OCI-LY1 (cell line): ENCODE data around the gene AK5.

Experiments
- H2AFZ ChIP-seq: fragments of 200-600 bp; sonication (generic), shearing (Covaris generic); 2 replicates; pipeline ENCODE4 v1.6.0; 2014; ENCODE audit warnings: antibody characterized with exemption, mild to moderate bottlenecking, low read length
- H3F3A ChIP-seq: fragments of 200-600 bp; sonication (generic), shearing (Covaris generic); 2 replicates; pipeline ENCODE4 v1.6.0; 2014; ENCODE audit warnings: mild to moderate bottlenecking, antibody characterized with exemption, low read length, moderate library complexity; ENCODE audit not compliant: insufficient read depth
- H3K27ac ChIP-seq: fragments of 200-600 bp; sonication (generic); 2 replicates; pipeline ENCODE4 v1.5.1; 2014; ENCODE audit warnings: low read length, mixed run types, mild to moderate bottlenecking, low read depth; ENCODE audit not compliant: poor library complexity, severe bottlenecking
- H3K27me3 ChIP-seq: fragments of 200-600 bp; sonication (generic); 2 replicates; pipeline ENCODE4 v1.6.0; 2014; ENCODE audit warnings: antibody characterized with exemption, mild to moderate bottlenecking, low read length, moderate library complexity; ENCODE audit not compliant: insufficient read depth
- H3K36me3 ChIP-seq: fragments of 200-600 bp; sonication (generic); 2 replicates; pipeline ENCODE4 v1.6.1; 2014; ENCODE audit warnings: mild to moderate bottlenecking, antibody characterized with exemption, low read length, moderate library complexity, mixed read lengths; ENCODE audit not compliant: insufficient read depth
- H3K4me1 ChIP-seq: fragments of 200-600 bp; sonication (generic); 2 replicates; pipeline ENCODE4 v1.5.1; 2014; ENCODE audit warnings: mild to moderate bottlenecking, low read length, moderate library complexity; ENCODE audit not compliant: insufficient read depth, severe bottlenecking
- H3K4me2 ChIP-seq: fragments of 200-600 bp; sonication (generic), shearing (Covaris generic); 2 replicates; pipeline ENCODE4 v1.6.1; 2014; ENCODE audit warnings: low read length
- H3K4me3 ChIP-seq: fragments of 200-600 bp; sonication (generic); 2 replicates; pipeline ENCODE4 v1.5.1; 2014; ENCODE audit warnings: low read length, low read depth, mild to moderate bottlenecking, mixed read lengths; ENCODE audit not compliant: poor library complexity, severe bottlenecking
- H3K79me2 ChIP-seq: fragments of 200-600 bp; shearing (Covaris generic); 2 replicates; pipeline ENCODE4 v1.6.1; 2016; ENCODE audit warnings: mixed run types, low read length, mixed read lengths; ENCODE audit not compliant: insufficient read depth
- H3K9ac ChIP-seq: fragments of 200-600 bp; sonication (generic), shearing (Covaris generic); 2 replicates; pipeline ENCODE4 v1.6.1; 2014; ENCODE audit warnings: mild to moderate bottlenecking, low read length, mixed read lengths
- H3K9me2 ChIP-seq: fragments of 200-600 bp; sonication (generic), shearing (Covaris generic); 2 replicates; pipeline ENCODE4 v1.6.1; 2014; ENCODE audit warnings: low read depth, mild to moderate bottlenecking, low read length, mixed read lengths
- H3K9me3 ChIP-seq: fragments of 200-600 bp; shearing (Covaris generic); 2 replicates; pipeline ENCODE4 v1.6.1; 2014; ENCODE audit warnings: low read length, mixed read lengths
- H4K20me1 ChIP-seq: fragments of 200-600 bp; sonication (generic), shearing (Covaris generic); 2 replicates; pipeline ENCODE4 v1.6.0; 2016; ENCODE audit warnings: mild to moderate bottlenecking, low read length; ENCODE audit not compliant: insufficient read depth
- CTCF ChIP-seq: fragments of 200-600 bp; sonication (generic), shearing (Covaris generic); IDR thresholded peaks from 2 replicates; pipeline ENCODE4 v1.5.1; 2017; ENCODE audit warnings: mild to moderate bottlenecking, antibody characterized with exemption, low read length, moderate library complexity, mixed read lengths
- EZH2 ChIP-seq: fragments of 200-600 bp; sonication (generic), shearing (Covaris generic); IDR thresholded peaks from 2 replicates; pipeline ENCODE4 v1.8.0; 2017; ENCODE audit warnings: borderline replicate concordance, mixed run types, mild to moderate bottlenecking, antibody characterized with exemption, low read length, moderate library complexity, mixed read lengths

Gene AK5

GRCh38 chr1:77532641-77533040, 250.8 kb downstream of the AK5 start:
- no peaks in the 10 kb centered on the region for H3K79me2 ChIP-seq
- no peak overlapping the region for H3K9ac ChIP-seq
- no peaks in the 10 kb centered on the region for H3K36me3 ChIP-seq

GRCh38 chr1:77533660-77534305, 252.0 kb downstream of the AK5 start:
- Histone ChIP-seq H3K27me3 (no peaks in the 10 kb centered on the region), H3K36me3 (no peaks in the 10 kb centered on the region), H3K27ac (no peak overlapping the region), H4K20me1 (no peaks in the 10 kb centered on the region), H3K4me3 (no peak overlapping the region), H3F3A (no peaks in the 10 kb centered on the region), H3K9me2 (no peaks in the 10 kb centered on the region), H3K4me2 (no peak overlapping the region), H3K4me1 (peaks cover 1% of the 10 kb centered on the region), H2AFZ (no peak overlapping the region), H3K9ac (no peak overlapping the region), H3K9me3 (no peaks in the 10 kb centered on the region), H3K79me2 (no peaks in the 10 kb centered on the region)
- TF ChIP-seq CTCF (peak; percentile 84), EZH2 (no peak)

More at GRCh38 chr1:77532641-77533040, 250.8 kb downstream of the AK5 start:
- Histone ChIP-seq H3K9me3 (no peaks in the 10 kb centered on the region), H3K27ac (no peak overlapping the region), H3F3A (no peaks in the 10 kb centered on the region), H3K4me2 (no peak overlapping the region), H3K4me3 (no peak overlapping the region), H3K4me1 (no peaks in the 10 kb centered on the region), H2AFZ (no peak overlapping the region), H4K20me1 (no peaks in the 10 kb centered on the region), H3K27me3 (no peaks in the 10 kb centered on the region), H3K9me2 (no peaks in the 10 kb centered on the region)
- no peak for TF ChIP-seq CTCF
- TF ChIP-seq EZH2: no peak

DNA sequence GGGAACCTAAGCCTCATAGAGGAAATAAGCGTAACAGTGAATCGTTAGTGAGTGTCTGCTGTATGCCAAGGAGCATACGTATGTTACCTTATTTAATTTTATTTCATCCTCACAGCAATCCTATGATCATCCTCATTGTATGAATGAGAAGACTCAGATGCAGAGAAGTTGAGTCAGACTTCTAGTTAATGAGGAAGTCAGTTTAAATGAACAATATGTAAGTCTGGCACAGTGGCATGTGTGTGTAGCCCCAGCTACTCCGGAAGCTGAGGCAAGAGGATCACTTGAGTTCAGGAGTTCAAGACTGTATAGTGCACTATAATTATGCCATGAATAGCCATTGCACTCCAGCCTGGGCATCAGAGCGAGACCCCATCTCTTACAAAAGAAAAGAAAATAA, 252.6 kb downstream of the AK5 start:
- Histone ChIP-seq H3K4me3 (no peak overlapping the region), H3F3A (no peaks in the 10 kb centered on the region), H3K4me1 (peaks cover 8% of the 10 kb centered on the region), H4K20me1 (no peaks in the 10 kb centered on the region), H3K4me2 (no peak overlapping the region), H3K9me3 (no peaks in the 10 kb centered on the region), H3K27ac (no peak overlapping the region), H3K9me2 (no peaks in the 10 kb centered on the region), H2AFZ (no peak overlapping the region), H3K27me3 (no peaks in the 10 kb centered on the region), H3K36me3 (no peaks in the 10 kb centered on the region), H3K79me2 (no peaks in the 10 kb centered on the region), H3K9ac (no peak overlapping the region)
- TF ChIP-seq CTCF: no peak
- TF ChIP-seq EZH2: no peak
